ENCODE measurements around the gene BFSP2.
A peak's percentile ranks its signal among the peaks of the same experiment; 100 is the strongest.

The BFSP2 gene

GRCh38 chr3:133413161-133414020 lies 13.5 kb downstream of the BFSP2 start:
- DNase-seq (ENCODE audit: low read depth) = no peak
- no peak for TF ChIP-seq CTCF (IDR thresholded peaks at IDR 0.05; ENCODE audit: insufficient read depth, low read depth, low read length, missing control alignments)
- no peak overlapping the region for H3K4me3 ChIP-seq (ENCODE audit: low read depth, low read length)

- H3K4me3 ChIP-seq (ENCODE audit: low read depth, low read length) = no peak overlapping the region
- TF ChIP-seq CTCF (IDR thresholded peaks at IDR 0.05; ENCODE audit: insufficient read depth, low read depth, low read length, missing control alignments) = no peak
- no peak for DNase-seq (ENCODE audit: low read depth)
Observed at GRCh38 chr3:133414021-133414392, 14.2 kb downstream of the BFSP2 start.

GRCh38 chr3:133418361-133418760 lies 18.5 kb downstream of the BFSP2 start:
- TF ChIP-seq CTCF (IDR thresholded peaks at IDR 0.05; ENCODE audit: insufficient read depth, low read depth, low read length, missing control alignments) = no peak
- no peak overlapping the region for H3K4me3 ChIP-seq (ENCODE audit: low read depth, low read length)
- DNase-seq (ENCODE audit: low read depth) = no peak

- no peak for TF ChIP-seq CTCF (IDR thresholded peaks at IDR 0.05; ENCODE audit: insufficient read depth, low read depth, low read length, missing control alignments)
- DNase-seq (ENCODE audit: low read depth) = no peak
- no peak overlapping the region for H3K4me3 ChIP-seq (ENCODE audit: low read depth, low read length)
Observed at GRCh38 chr3:133419151-133419909, 19.5 kb downstream of the BFSP2 start.

GRCh38 chr3:133424937-133425869 lies 25.3 kb downstream of the BFSP2 start:
- TF ChIP-seq CTCF (IDR thresholded peaks at IDR 0.05; ENCODE audit: insufficient read depth, low read depth, low read length, missing control alignments) = no peak
- no peak overlapping the region for H3K4me3 ChIP-seq (ENCODE audit: low read depth, low read length)
- peak; percentile 69 for DNase-seq (ENCODE audit: low read depth)

- H3K4me3 ChIP-seq (ENCODE audit: low read depth, low read length) = no peak overlapping the region
- no peak for DNase-seq (ENCODE audit: low read depth)
- TF ChIP-seq CTCF (IDR thresholded peaks at IDR 0.05; ENCODE audit: insufficient read depth, low read depth, low read length, missing control alignments) = no peak
Observed at GRCh38 chr3:133425898-133426297, 26.0 kb downstream of the BFSP2 start.
